Trophoblast cell (in vitro differentiated cells and primary cell): Measurements from ENCODE around the gene ACP6.

Experiments used
- DNase-seq, 2 donors: peaks; one replicate each; pipeline ENCODE4 v3.0.0-alpha.2; 2016
- H2AFZ ChIP-seq: 2 replicates; pipeline ENCODE4 v1.6.1; 2013; ENCODE audit warnings: low read length, moderate library complexity, mild to moderate bottlenecking; ENCODE audit not compliant: insufficient read depth, poor library complexity
- H2AK5ac ChIP-seq: 2 replicates; pipeline ENCODE4 v1.6.1; 2013; ENCODE audit warnings: mild to moderate bottlenecking, low read length
- H2BK120ac ChIP-seq: 2 replicates; pipeline ENCODE4 v1.6.1; 2013; ENCODE audit warnings: low read length, mild to moderate bottlenecking, moderate library complexity; ENCODE audit not compliant: insufficient read depth, poor library complexity
- H2BK12ac ChIP-seq: 2 replicates; pipeline ENCODE4 v1.6.1; 2013; ENCODE audit warnings: mild to moderate bottlenecking, low read length, moderate library complexity
- H2BK5ac ChIP-seq: 2 replicates; pipeline ENCODE4 v1.6.1; 2013; ENCODE audit warnings: low read length, low read depth, moderate library complexity, mild to moderate bottlenecking; ENCODE audit not compliant: poor library complexity
- H3K14ac ChIP-seq: 2 replicates; pipeline ENCODE4 v1.6.1; 2013; ENCODE audit warnings: mild to moderate bottlenecking, low read length
- H3K18ac ChIP-seq: 2 replicates; pipeline ENCODE4 v1.6.1; 2013; ENCODE audit warnings: mild to moderate bottlenecking, low read length
- H3K23ac ChIP-seq: 2 replicates; pipeline ENCODE4 v1.6.1; 2013; ENCODE audit warnings: low read length
- H3K27ac ChIP-seq: 2 replicates; pipeline ENCODE4 v1.5.1; 2013; ENCODE audit warnings: low read depth, mild to moderate bottlenecking, inconsistent platforms, low read length, moderate library complexity
- H3K27me3 ChIP-seq: 2 replicates; pipeline ENCODE4 v1.6.1; 2013; ENCODE audit warnings: inconsistent platforms, mild to moderate bottlenecking, low read length, moderate library complexity; ENCODE audit not compliant: insufficient read depth
- H3K36me3 ChIP-seq, 2 experiments: 1 replicate in 1 of 2; 2 replicates in 1 of 2; pipeline ENCODE4 v1.6.1; 2013; ENCODE audit warnings: low read length in 2 of 2, mild to moderate bottlenecking in 2 of 2, moderate library complexity in 1 of 2; ENCODE audit not compliant: insufficient read depth in 2 of 2, control insufficient read depth in 1 of 2
- H3K4ac ChIP-seq: 2 replicates; pipeline ENCODE4 v1.6.1; 2013; ENCODE audit warnings: low read depth, mild to moderate bottlenecking, low read length, moderate library complexity
- H3K4me1 ChIP-seq, 2 experiments: 1 replicate in 1 of 2; 2 replicates in 1 of 2; pipeline ENCODE4 v1.6.1; 2013; ENCODE audit warnings: low read length in 2 of 2, mild to moderate bottlenecking in 2 of 2, moderate library complexity in 1 of 2; ENCODE audit not compliant: insufficient read depth in 2 of 2, control insufficient read depth in 1 of 2
- H3K4me2 ChIP-seq: 2 replicates; pipeline ENCODE4 v1.6.1; 2013; ENCODE audit warnings: inconsistent platforms, mild to moderate bottlenecking, low read length, moderate library complexity
- H3K4me3 ChIP-seq: 2 replicates; pipeline ENCODE4 v1.5.1; 2013; ENCODE audit warnings: mild to moderate bottlenecking, low read depth, low read length, inconsistent platforms
- H3K79me1 ChIP-seq: one replicate; pipeline ENCODE4 v1.6.1; 2013; ENCODE audit warnings: low read length
- H3K79me2 ChIP-seq: 2 replicates; pipeline ENCODE4 v1.6.1; 2013; ENCODE audit warnings: low read length, mild to moderate bottlenecking; ENCODE audit not compliant: control insufficient read depth, insufficient read depth, poor library complexity
- H3K9ac ChIP-seq: 2 replicates; pipeline ENCODE4 v1.6.1; 2013; ENCODE audit warnings: mild to moderate bottlenecking, low read length
- H3K9me3 ChIP-seq: 2 replicates; pipeline ENCODE4 v1.6.1; 2013; ENCODE audit warnings: low read depth, mild to moderate bottlenecking, control low read depth, inconsistent platforms, low read length; ENCODE audit not compliant: insufficient read depth
- H4K12ac ChIP-seq: 2 replicates; pipeline ENCODE4 v1.6.1; 2013; ENCODE audit warnings: low read depth, mild to moderate bottlenecking, low read length, moderate library complexity
- H4K8ac ChIP-seq: 2 replicates; pipeline ENCODE4 v1.6.1; 2013; ENCODE audit warnings: low read depth, mild to moderate bottlenecking, low read length, moderate library complexity
- H4K91ac ChIP-seq: one replicate; pipeline ENCODE4 v1.6.1; 2013; ENCODE audit warnings: low read depth, mild to moderate bottlenecking, low read length, moderate library complexity
- WGBS: extraction: QIAGEN DNeasy Blood & Tissue Kit; methylation state at CpG from one replicate; pipeline ENCODE4 v1.1.7; 2013; ENCODE audit warnings: missing lambda C conversion rate; ENCODE audit not compliant: insufficient read length, insufficient coverage; ENCODE audit errors: extremely low coverage; 5-methylcytosine and 5-hydroxymethylcytosine counted together

Gene ACP6

GRCh38 chr1:147603986-147604385 lies 66.3 kb downstream of the ACP6 start:
- no CpG with 5 or more reads among the region's 3 CpGs for WGBS
- H3K4ac ChIP-seq, result no peak overlapping the region
- H3K18ac ChIP-seq, result no peak overlapping the region
- H3K79me2 ChIP-seq, result no peaks in the 10 kb centered on the region
- H3K79me1 ChIP-seq, result peaks cover 8% of the 10 kb centered on the region
- H3K14ac ChIP-seq, result no peak overlapping the region
- H4K8ac ChIP-seq, result no peak overlapping the region
- H3K4me1 ChIP-seq, result peaks cover 0 to 4% of the 10 kb centered on the region in 2 experiments
- no peak overlapping the region for H2AK5ac ChIP-seq
- no peak overlapping the region for H3K4me3 ChIP-seq
- no peak overlapping the region for H2BK120ac ChIP-seq
- peaks cover 0 to 7% of the 10 kb centered on the region in 2 experiments for H3K36me3 ChIP-seq
- H2AFZ ChIP-seq, result no peak overlapping the region
- no peak overlapping the region for H4K12ac ChIP-seq
- no peak overlapping the region for H3K4me2 ChIP-seq
- no peaks in the 10 kb centered on the region for H3K27me3 ChIP-seq
- H3K9ac ChIP-seq, result no peak overlapping the region
- H2BK5ac ChIP-seq, result no peak overlapping the region
- no peak overlapping the region for H4K91ac ChIP-seq
- no peak for DNase-seq
- H3K23ac ChIP-seq, result no peak overlapping the region
- H3K27ac ChIP-seq, result no peak overlapping the region
- no peak overlapping the region for H2BK12ac ChIP-seq
- no peaks in the 10 kb centered on the region for H3K9me3 ChIP-seq

GRCh38 chr1:147600119-147601111 lies 69.9 kb downstream of the ACP6 start:
- H2AK5ac ChIP-seq, result no peak overlapping the region
- H3K27ac ChIP-seq, result peak overlapping the region; percentile 77
- no peak overlapping the region for H2BK12ac ChIP-seq
- no peak overlapping the region for H2AFZ ChIP-seq
- H3K18ac ChIP-seq, result peak overlapping the region; percentile 84
- no peaks in the 10 kb centered on the region for H3K79me2 ChIP-seq
- WGBS, result no CpG with 5 or more reads among the region's 42 CpGs
- H4K12ac ChIP-seq, result no peak overlapping the region
- DNase-seq, result peak; percentile 53 to 66
- peaks cover 0 to 6% of the 10 kb centered on the region in 2 experiments for H3K4me1 ChIP-seq
- no peak overlapping the region for H3K23ac ChIP-seq
- no peak overlapping the region for H3K4ac ChIP-seq
- peak overlapping the region; percentile 86 for H2BK5ac ChIP-seq
- H4K8ac ChIP-seq, result peak overlapping the region; percentile 71
- peak overlapping the region; percentile 83 for H4K91ac ChIP-seq
- H3K79me1 ChIP-seq, result peaks cover 9% of the 10 kb centered on the region
- H3K27me3 ChIP-seq, result no peaks in the 10 kb centered on the region
- no peak overlapping the region for H2BK120ac ChIP-seq
- no peaks in the 10 kb centered on the region for H3K36me3 ChIP-seq
- peak overlapping the region; percentile 92 for H3K4me2 ChIP-seq
- peak overlapping the region; percentile 91 for H3K4me3 ChIP-seq
- H3K9me3 ChIP-seq, result no peaks in the 10 kb centered on the region
- peak overlapping the region; percentile 50 for H3K14ac ChIP-seq
- H3K9ac ChIP-seq, result peak overlapping the region; percentile 94

DNA sequence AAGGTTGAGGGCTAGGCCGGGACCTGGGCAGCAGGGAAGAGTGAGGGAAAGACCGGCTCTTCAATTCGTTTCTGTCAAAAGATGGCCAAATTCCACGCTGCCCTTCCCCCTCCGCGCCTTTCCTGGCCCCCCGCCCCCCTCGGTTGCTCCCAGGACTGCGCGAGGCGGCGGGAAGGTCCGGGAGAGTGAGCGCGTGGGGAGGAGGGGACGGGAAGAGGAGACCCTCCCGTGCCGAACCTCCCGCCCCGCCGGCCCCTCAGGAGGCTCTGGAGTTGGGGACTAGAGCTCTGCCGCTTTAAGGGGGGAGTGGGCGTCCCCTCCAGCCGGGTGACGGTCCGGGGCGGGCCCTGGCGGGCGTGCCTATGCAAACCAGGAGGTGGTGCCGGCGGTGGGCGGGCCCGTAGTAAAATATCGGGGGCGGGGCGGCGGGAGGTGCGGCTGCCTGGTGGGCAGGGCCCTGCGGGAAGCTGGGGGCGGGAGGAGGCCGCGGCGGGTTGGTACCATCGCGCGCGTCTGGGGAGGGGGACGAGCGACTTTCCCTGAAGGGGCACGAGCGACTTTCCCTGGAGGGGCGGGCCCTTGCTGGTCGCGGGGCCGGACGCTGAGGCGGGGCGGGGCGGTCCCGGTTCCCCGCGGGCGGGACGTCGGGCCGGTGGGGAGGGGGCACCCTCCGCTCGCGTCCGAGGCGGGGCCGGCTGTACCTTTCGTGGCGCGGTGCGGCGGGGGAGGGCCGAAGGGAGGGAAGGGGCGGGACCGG lies 70.8 kb downstream of the ACP6 start:
- Histone ChIP-seq H3K18ac (peak overlapping the region; percentile 51), H3K4me3 (peak overlapping the region; percentile 82), H3K9me3 (no peaks in the 10 kb centered on the region), H3K27ac (peak overlapping the region; percentile 78), H3K79me1 (peaks cover 9% of the 10 kb centered on the region), H2BK5ac (peak overlapping the region; percentile 66), H2BK120ac (peak overlapping the region; percentile 58), H3K4me1 (peaks cover 0 to 6% of the 10 kb centered on the region in 2 experiments), H2AK5ac (no peak overlapping the region), H4K8ac (peak overlapping the region; percentile 24), H2BK12ac (no peak overlapping the region), H2AFZ (peak overlapping the region; percentile 52), H4K91ac (peak overlapping the region; percentile 76), H3K14ac (peak overlapping the region; percentile 16), H3K27me3 (no peaks in the 10 kb centered on the region), H4K12ac (peak overlapping the region; percentile 29), H3K36me3 (no peaks in the 10 kb centered on the region), H3K4ac (no peak overlapping the region), H3K23ac (no peak overlapping the region), H3K9ac (peak overlapping the region; percentile 78), H3K4me2 (peak overlapping the region; percentile 77), H3K79me2 (no peaks in the 10 kb centered on the region)
- no CpG with 5 or more reads among the region's 80 CpGs for whole genome bisulfite sequencing
- peak; percentile 87 to 92 for DNase-seq

DNA sequence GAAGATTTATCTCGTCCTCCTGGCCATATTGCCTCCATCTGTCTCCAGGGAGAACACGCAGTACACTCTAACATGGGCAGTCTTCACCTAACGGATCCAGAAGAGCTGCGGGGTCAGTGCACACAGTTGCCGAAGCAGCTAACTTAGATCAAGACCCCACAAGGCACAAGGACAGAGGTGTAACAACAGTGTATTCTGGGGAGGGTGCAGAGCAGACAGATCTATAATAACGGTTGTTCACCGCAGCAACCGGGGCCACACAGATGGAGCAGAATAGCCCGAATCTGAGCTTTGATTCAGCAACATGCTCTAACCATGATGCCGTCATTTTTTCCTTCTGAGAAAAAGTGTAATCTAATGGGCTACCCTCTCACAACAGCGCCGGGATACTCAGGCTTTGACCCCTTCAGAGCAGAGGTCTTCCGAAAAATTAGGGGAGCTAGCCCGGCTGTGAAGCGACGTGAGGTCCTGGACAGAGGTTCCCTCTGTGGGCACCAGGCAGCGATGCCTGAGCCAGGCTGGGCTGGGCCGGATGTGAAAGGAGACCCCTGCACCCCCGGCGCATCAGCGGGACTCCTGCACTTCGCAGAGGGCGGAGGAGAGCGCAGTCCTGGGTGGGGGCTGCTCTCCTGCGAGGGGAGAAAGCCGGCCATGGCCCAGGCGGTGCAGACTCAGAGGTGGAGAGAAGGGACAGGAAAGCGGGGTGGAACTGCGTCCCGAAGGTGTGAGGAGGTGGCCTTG lies 71.5 kb downstream of the ACP6 start:
- no peaks in the 10 kb centered on the region for H3K36me3 ChIP-seq
- H3K23ac ChIP-seq, result peak overlapping the region; percentile 27
- peak overlapping the region; percentile 77 for H3K4me2 ChIP-seq
- no CpG with 5 or more reads among the region's 30 CpGs for WGBS
- peak overlapping the region; percentile 78 for H3K9ac ChIP-seq
- no peaks in the 10 kb centered on the region for H3K27me3 ChIP-seq
- peak overlapping the region; percentile 41 for H2AFZ ChIP-seq
- H3K27ac ChIP-seq, result peak overlapping the region; percentile 25
- H3K4me3 ChIP-seq, result peak overlapping the region; percentile 82
- H4K12ac ChIP-seq, result peak overlapping the region; percentile 29
- no peak overlapping the region for H2AK5ac ChIP-seq
- peak overlapping the region; percentile 4 for H2BK5ac ChIP-seq
- peak overlapping the region; percentile 16 for H3K14ac ChIP-seq
- peak overlapping the region; percentile 24 for H4K8ac ChIP-seq
- H2BK120ac ChIP-seq, result peak overlapping the region; percentile 29
- H3K9me3 ChIP-seq, result no peaks in the 10 kb centered on the region
- H3K4ac ChIP-seq, result no peak overlapping the region
- peak overlapping the region; percentile 49 for H4K91ac ChIP-seq
- DNase-seq, result no peak
- H3K79me1 ChIP-seq, result peaks cover 9% of the 10 kb centered on the region
- H2BK12ac ChIP-seq, result no peak overlapping the region
- peak overlapping the region; percentile 12 for H3K18ac ChIP-seq
- H3K79me2 ChIP-seq, result no peaks in the 10 kb centered on the region
- H3K4me1 ChIP-seq, result peaks cover 0 to 6% of the 10 kb centered on the region in 2 experiments
